Thymus (tissue), 11 donors: ENCODE measurements around the gene SP140. TPM values are rescaled to one million over a fixed set of nuclear protein-coding genes. Genes with fewer than 3 reads are reported as not detected.
A peak's percentile ranks its signal among the peaks of the same experiment; 100 is the strongest.

ENCODE experiments used
- DNase-seq, 9 donors: peaks; one replicate each; pipeline ENCODE4 v3.0.0-alpha.2; 2013; ENCODE audit warnings: low spot score in 9 of 9, low read depth in 6 of 9, missing footprints in 1 of 9
- H3K27ac ChIP-seq, 2 donors: one replicate each; pipeline ENCODE4 v1.5.1; 2013; ENCODE audit warnings: control low read depth in 1 of 2, low read depth in 1 of 2, low read length in 1 of 2, mild to moderate bottlenecking in 1 of 2, moderate library complexity in 1 of 2
- H3K27me3 ChIP-seq, 2 donors: one replicate each; pipeline ENCODE4 v1.5.1; 2013; ENCODE audit warnings: low read length in 1 of 2; ENCODE audit not compliant: control insufficient read depth in 2 of 2, insufficient read depth in 1 of 2
- H3K36me3 ChIP-seq, 2 donors: one replicate each; pipeline ENCODE4 v1.5.1; 2013; ENCODE audit warnings: low read length in 1 of 2, mild to moderate bottlenecking in 1 of 2, moderate library complexity in 1 of 2; ENCODE audit not compliant: control insufficient read depth in 2 of 2, insufficient read depth in 2 of 2
- H3K4me1 ChIP-seq, 2 donors: one replicate each; pipeline ENCODE4 v1.5.1; 2013; ENCODE audit warnings: low read length in 2 of 2; ENCODE audit not compliant: control insufficient read depth in 2 of 2, insufficient read depth in 2 of 2
- H3K4me3 ChIP-seq, 2 donors: one replicate each; pipeline ENCODE4 v1.5.1; 2013; ENCODE audit warnings: low read length in 2 of 2, control low read depth in 1 of 2, mild to moderate bottlenecking in 1 of 2
- H3K9me3 ChIP-seq, 2 donors: one replicate each; pipeline ENCODE4 v1.5.1; 2013; ENCODE audit warnings: low read length in 1 of 2, mild to moderate bottlenecking in 1 of 2; ENCODE audit not compliant: control insufficient read depth in 2 of 2, insufficient read depth in 1 of 2
- WGBS: extraction: QIAGEN DNeasy Blood & Tissue Kit; methylation state at CpG from one replicate; pipeline ENCODE4 v1.1.7; 2013; 5-methylcytosine and 5-hydroxymethylcytosine counted together
- polyA plus RNA-seq: library from polyadenylated mRNA; stranded (reverse); fragments of 200-250 nt; gene quantifications from one replicate; pipeline ENCODE4 v1.2.3, GENCODE V29; 2013
- total RNA-seq: library from RNA; stranded (reverse); fragments of 120-200 nt; gene quantifications from one replicate; pipeline ENCODE4 v1.2.4, GENCODE V29; 2013
- donor health status: healthy.

Gene SP140
- total and polyA plus RNA-seq, 2 donors: 6.6 to 10.5 TPM

DNA sequence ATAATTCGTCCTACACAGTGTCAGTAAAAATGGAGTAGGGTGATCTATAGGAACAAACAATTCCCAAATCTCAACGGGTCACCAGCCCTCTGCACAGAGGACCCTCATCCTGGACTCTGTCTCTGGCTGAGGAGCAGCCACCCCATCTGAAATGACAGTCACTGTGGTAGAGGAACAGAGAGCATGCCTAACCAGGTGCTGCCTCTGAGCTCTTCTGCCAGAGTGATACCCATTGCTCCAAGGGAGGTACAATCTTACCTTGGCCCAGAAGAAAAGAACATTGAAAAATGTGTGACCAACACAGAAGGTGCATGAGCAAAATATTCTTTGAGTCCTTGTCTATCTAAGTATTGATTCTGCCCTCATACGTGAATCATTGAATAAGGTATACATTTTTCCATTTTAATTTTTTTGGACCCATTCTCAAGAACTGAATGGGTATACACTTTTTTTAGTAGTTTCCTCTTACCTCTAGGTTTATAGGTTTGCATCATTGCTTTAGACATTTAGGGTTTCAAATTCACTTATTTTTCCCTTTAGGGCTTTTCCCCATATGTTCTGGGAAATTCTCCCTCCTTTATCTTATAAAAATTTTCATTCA, 8.7 kb downstream of the SP140 start:
- Histone ChIP-seq H3K4me3 (no peak overlapping the region), H3K27ac (no peak overlapping the region), H3K36me3 (no peaks in the 10 kb centered on the region), H3K27me3 (no peaks in the 10 kb centered on the region), H3K9me3 (no peaks in the 10 kb centered on the region), H3K4me1 (no peaks in the 10 kb centered on the region)
- WGBS: 90% methylated on average over 3 of the region's 3 CpGs
- DNase-seq: no peak

DNA sequence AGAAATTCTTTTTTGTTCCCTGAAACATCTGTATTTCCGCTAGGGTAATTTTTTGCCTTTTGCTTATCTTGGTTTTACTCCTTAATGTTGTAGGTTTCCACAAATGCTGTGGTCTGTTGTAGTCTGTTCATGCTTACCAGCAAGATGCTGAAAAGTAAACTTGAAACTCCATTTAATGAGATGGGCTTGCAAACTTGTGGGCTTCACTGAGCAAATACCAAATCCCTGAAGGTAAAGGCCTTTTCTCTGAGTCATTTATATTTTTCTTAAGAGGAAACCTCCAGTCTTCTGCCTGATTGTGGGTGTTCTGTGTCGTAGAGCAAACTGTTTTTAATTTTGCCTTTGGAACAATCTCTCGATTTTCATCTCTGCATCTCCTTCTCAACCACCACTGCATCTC, 9.3 kb downstream of the SP140 start:
- Histone ChIP-seq H3K4me1 (no peaks in the 10 kb centered on the region), H3K4me3 (no peak overlapping the region), H3K27me3 (no peaks in the 10 kb centered on the region), H3K27ac (no peak overlapping the region), H3K36me3 (no peaks in the 10 kb centered on the region), H3K9me3 (no peaks in the 10 kb centered on the region)
- DNase-seq: no peak
- 93% methylated on average over 3 of the region's 3 CpGs for WGBS

DNA sequence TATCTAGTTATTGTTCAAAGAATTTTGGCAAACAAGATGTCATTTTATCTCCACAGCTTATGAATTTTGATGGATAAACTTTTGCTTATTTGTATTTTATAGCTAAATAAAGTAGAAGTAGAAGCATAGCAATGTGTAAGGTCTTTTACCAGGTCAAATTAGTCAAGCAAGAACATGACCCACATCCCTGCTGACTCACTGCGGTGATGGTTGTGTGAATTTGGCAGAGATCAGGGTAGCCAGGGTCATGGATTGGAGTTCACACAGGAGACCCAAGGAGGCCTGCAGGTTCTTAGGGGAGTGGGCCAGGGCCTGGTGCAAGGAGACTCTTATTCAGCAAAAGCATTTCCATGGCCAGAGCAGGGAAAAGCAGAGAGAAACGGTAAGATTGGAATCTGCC, 18.7 kb downstream of the SP140 start:
- Histone ChIP-seq H3K4me3 (no peak overlapping the region), H3K4me1 (no peaks in the 10 kb centered on the region), H3K27ac (no peak overlapping the region), H3K27me3 (no peaks in the 10 kb centered on the region), H3K36me3 (no peaks in the 10 kb centered on the region), H3K9me3 (no peaks in the 10 kb centered on the region)
- WGBS: 100% methylated on average over 2 of the region's 2 CpGs
- no peak for DNase-seq

DNA sequence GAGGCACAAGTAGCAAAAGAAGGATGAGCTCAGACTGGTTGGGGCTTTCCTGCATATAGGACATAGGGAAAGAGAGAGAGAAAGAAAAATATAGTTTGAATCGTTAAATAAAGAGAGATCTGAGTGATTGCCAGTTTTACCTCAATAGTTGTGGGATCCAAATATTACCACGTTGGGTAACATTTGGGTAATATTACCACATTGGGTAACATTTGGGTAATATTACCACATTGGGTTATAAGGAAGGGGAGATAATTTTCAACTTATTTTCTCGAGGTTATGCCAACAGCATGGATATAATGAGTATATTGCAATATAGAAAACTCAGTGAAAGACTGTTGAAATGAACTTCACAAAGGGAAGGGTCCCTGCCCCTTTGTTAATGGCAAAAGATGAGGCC, 20.7 kb downstream of the SP140 start:
- no peaks in the 10 kb centered on the region for H3K4me1 ChIP-seq
- no peak for DNase-seq
- no peak overlapping the region for H3K4me3 ChIP-seq
- WGBS: 93% methylated on average over 3 of the region's 3 CpGs
- no peaks in the 10 kb centered on the region for H3K27me3 ChIP-seq
- no peaks in the 10 kb centered on the region for H3K36me3 ChIP-seq
- H3K27ac ChIP-seq: no peak overlapping the region
- no peaks in the 10 kb centered on the region for H3K9me3 ChIP-seq

DNA sequence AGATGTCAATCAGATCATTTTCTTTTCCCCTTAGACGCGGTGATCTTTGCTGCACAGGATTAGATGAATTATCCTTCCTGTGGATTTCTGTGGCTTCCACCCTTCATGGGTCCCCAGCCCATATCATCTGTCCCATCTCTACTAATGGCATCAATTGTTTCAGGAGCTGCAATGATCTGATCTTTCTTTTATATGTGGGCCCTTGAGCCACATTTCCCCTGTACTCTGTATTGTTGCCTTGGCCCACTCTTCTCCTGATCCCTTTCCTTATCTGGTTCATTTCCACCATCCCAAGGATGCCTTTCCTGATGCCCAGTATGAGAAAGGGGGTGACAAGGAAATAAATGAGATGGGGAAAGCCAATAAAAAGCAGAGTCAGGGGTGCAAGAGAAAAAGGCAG, 24.7 kb downstream of the SP140 start:
- WGBS: 97% methylated on average over 2 of the region's 2 CpGs
- peaks cover 0 to 5% of the 10 kb centered on the region in 2 donors for H3K27me3 ChIP-seq
- H3K36me3 ChIP-seq: no peaks in the 10 kb centered on the region
- peaks cover 0 to 4% of the 10 kb centered on the region in 2 donors for H3K4me1 ChIP-seq
- DNase-seq: no peak
- H3K27ac ChIP-seq: no peak overlapping the region
- no peaks in the 10 kb centered on the region for H3K9me3 ChIP-seq
- H3K4me3 ChIP-seq: no peak overlapping the region

DNA sequence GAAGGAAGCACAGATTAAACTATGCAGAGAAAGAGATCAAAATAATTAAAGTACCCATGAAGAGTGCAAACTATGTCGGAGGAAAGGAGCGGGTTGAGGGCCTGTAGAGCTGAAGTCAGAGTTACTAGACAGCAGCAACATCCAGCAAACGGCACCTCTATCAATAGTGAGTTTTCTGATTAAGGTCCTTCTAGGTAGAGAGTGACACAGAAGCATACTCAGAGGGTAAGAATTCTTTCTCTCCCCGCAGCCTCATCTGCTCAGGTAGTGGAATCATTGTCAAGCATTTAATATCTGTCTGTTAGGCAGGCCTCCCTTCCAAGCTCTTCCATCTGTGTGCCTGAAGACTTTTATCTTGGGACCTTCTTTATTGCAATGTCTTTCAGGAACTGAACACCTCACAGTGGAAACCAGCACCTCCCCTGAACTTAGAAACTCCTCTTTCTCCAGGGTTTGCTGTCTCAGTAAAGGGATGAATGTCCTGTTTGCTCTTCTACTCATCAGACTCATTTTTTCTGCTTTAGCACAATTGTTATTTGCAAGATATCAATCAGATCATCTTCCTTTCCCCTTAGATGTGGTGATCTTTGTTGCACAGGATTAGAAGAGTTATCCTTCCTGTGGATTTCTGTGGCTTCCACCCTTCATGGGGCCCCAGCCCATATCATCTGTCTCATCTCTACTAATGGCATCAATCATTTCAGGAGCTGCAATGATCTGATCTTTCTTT, 28.8 kb downstream of the SP140 start:
- H3K27ac ChIP-seq: no peak overlapping the region
- H3K4me1 ChIP-seq: peaks cover 0 to 4% of the 10 kb centered on the region in 2 donors
- no peaks in the 10 kb centered on the region for H3K36me3 ChIP-seq
- 98% methylated on average over 4 of the region's 4 CpGs for WGBS
- peak in 2 of 9 donors; percentile 9 to 31 for DNase-seq
- H3K4me3 ChIP-seq: no peak overlapping the region
- H3K27me3 ChIP-seq: peaks cover 0 to 5% of the 10 kb centered on the region in 2 donors
- no peaks in the 10 kb centered on the region for H3K9me3 ChIP-seq

DNA sequence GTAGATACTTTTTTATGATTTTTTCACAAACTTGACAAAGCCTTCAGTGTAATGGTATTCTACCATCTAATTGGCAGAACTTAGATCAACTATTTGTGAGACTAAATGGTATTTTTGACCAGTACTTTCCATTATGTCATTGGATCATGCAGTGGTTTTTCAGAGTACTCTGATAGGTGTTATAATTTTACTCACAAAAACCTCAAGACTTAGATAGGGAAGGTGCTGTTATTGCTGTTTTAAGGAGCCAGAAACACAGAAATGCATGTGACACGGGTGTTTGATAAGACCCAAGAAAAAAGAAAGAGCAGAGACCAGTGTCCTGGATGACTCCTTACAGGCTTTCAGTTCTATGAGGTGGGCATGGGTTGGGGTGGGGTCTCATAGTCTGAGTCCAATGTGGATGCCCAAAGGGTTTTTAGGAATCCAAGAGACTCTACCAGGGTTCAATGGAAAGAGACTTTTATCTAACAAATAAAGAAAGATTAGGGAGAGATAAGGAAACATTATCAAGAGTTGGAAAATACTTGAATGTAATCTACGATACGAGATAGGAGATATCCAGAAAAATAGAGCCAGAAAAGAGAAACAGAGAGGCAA, 31.3 kb downstream of the SP140 start:
- H3K4me1 ChIP-seq: peaks cover 0 to 4% of the 10 kb centered on the region in 2 donors
- H3K36me3 ChIP-seq: no peaks in the 10 kb centered on the region
- DNase-seq: no peak
- H3K27ac ChIP-seq: no peak overlapping the region
- no peaks in the 10 kb centered on the region for H3K9me3 ChIP-seq
- no peak overlapping the region for H3K4me3 ChIP-seq
- 96% methylated on average over 3 of the region's 3 CpGs for WGBS
- H3K27me3 ChIP-seq: peaks cover 0 to 5% of the 10 kb centered on the region in 2 donors

DNA sequence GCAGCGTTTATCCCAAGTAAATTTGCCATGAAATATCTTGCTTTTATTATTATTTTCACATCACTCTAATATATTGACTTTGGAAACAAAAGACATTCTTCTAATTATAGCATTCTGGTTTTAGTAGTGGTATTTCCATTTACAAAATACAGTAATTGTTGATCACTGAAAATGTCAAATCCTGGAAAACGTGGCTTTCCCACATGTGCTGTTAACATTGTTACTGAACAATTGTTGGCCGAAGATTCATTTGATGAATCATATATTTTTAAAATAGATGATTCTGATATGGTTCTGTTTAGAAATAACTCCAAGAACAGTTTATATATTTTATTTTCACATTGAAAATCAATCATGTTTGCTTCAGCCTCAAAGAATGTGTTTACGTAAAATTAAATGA, 32.9 kb downstream of the SP140 start:
- Histone ChIP-seq H3K36me3 (no peaks in the 10 kb centered on the region), H3K9me3 (no peaks in the 10 kb centered on the region), H3K27me3 (no peaks in the 10 kb centered on the region), H3K27ac (no peak overlapping the region), H3K4me3 (no peak overlapping the region), H3K4me1 (peaks cover 0 to 4% of the 10 kb centered on the region in 2 donors)
- DNase-seq: no peak
- 94% methylated on average over 4 of the region's 4 CpGs for WGBS

DNA sequence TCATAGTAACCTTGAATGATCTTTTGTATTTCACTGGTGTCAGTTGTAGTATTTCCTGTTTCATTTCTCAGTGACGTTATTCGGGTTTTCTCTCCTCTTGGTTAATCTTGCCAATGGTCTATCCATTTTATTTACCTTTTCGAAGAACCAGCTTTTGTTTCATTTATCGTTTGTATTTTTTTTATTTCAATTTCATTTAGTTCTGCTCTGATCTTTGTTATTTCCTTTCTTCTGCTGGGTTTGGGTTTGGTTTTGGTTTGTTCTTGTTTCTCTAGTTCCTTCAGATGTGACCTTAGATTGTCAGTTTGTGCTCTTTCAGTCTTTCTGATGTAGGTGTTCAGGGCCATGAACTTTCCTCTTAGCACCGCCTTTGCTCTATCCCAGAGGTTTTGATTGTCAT, 36.7 kb downstream of the SP140 start:
- Histone ChIP-seq H3K36me3 (no peaks in the 10 kb centered on the region), H3K9me3 (no peaks in the 10 kb centered on the region), H3K27me3 (no peaks in the 10 kb centered on the region), H3K27ac (peak overlapping the region in 1 of 2 donors; percentile 18), H3K4me1 (no peaks in the 10 kb centered on the region), H3K4me3 (no peak overlapping the region)
- 85% methylated on average over 5 of the region's 5 CpGs for WGBS
- DNase-seq: no peak
